ENCODE results near the gene KRT73. TPM values are rescaled to one million over a fixed set of nuclear protein-coding genes. Genes with fewer than 3 reads are reported as not detected.

Gene KRT73
- polyA plus RNA-seq, 1 experiment: not detected

- no peak overlapping the region for H3K4me3 ChIP-seq (ENCODE audit: low read depth, low read length)
- CTCF ChIA-PET: no interaction called here
- POLR2A ChIA-PET: no interaction called here
- TF ChIP-seq, protein P1, sequence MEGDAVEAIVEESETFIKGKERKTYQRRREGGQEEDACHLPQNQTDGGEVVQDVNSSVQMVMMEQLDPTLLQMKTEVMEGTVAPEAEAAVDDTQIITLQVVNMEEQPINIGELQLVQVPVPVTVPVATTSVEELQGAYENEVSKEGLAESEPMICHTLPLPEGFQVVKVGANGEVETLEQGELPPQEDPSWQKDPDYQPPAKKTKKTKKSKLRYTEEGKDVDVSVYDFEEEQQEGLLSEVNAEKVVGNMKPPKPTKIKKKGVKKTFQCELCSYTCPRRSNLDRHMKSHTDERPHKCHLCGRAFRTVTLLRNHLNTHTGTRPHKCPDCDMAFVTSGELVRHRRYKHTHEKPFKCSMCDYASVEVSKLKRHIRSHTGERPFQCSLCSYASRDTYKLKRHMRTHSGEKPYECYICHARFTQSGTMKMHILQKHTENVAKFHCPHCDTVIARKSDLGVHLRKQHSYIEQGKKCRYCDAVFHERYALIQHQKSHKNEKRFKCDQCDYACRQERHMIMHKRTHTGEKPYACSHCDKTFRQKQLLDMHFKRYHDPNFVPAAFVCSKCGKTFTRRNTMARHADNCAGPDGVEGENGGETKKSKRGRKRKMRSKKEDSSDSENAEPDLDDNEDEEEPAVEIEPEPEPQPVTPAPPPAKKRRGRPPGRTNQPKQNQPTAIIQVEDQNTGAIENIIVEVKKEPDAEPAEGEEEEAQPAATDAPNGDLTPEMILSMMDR (IDR thresholded peaks at IDR 0.05; ENCODE audit: low read depth, low read length): no peak
- no peak for DNase-seq (ENCODE audit: low read depth, low spot score)
- no peaks in the 10 kb centered on the region for H3K9me3 ChIP-seq (ENCODE audit: control insufficient read depth, insufficient read depth, low read length)
- peaks cover 13% of the 10 kb centered on the region for H3K27me3 ChIP-seq (ENCODE audit: control insufficient read depth, insufficient read depth, low read length)
- no peak overlapping the region for H3K27ac ChIP-seq (ENCODE audit: low read depth, low read length)
Observed at GRCh38 chr12:52618866-52619265, 507 bp upstream of the KRT73 start.

GRCh38 chr12:52617403-52617785 lies 965 bp downstream of the KRT73 start:
- TF ChIP-seq, protein P1 (IDR thresholded peaks at IDR 0.05; ENCODE audit: low read depth, low read length): no peak
- H3K27me3 ChIP-seq (ENCODE audit: control insufficient read depth, insufficient read depth, low read length): peaks cover 21% of the 10 kb centered on the region
- CTCF ChIA-PET: no interaction called here

DNA sequence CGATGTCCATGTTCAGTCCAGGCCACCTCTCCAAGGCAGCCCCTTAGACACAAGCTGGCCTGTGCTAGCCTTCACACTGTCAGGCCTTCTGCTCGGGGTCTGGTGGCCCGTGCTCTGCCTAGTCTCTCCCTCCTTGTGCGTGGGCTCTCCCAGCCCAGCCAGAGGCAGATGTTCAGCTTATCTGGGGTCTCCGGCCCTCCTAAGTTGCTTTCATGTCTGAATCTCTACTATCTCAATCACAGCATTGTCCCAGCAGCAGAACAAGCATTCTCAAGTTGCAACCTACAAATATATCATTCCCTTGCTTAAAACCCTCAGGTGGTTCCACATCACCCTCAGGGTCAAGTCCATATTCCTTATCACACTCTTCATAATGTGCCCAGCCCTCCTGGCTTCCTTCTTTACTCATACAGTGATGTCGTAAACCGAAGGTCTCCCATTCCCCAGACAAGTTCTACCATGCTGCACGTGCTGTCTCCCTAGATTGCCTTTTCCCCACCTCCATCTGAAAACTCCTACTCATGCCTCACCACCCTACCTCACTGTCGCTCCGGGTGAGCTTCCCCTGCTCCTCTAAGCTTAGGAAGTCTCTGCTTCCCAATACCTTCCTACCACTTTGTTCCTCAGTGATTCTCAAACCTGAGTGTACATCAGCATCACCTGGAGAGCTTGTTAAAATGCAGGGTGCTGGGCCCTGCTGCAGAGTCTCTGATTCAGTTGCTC lies 1.5 kb downstream of the KRT73 start:
- Histone ChIP-seq H3K4me3 (ENCODE audit: low read depth, low read length) (no peak overlapping the region), H3K27me3 (ENCODE audit: control insufficient read depth, insufficient read depth, low read length) (peaks cover 22% of the 10 kb centered on the region), H3K9me3 (ENCODE audit: control insufficient read depth, insufficient read depth, low read length) (no peaks in the 10 kb centered on the region), H3K27ac (ENCODE audit: low read depth, low read length) (no peak overlapping the region)
- TF ChIP-seq, protein P1 (IDR thresholded peaks at IDR 0.05; ENCODE audit: low read depth, low read length): no peak
- ChIA-PET POLR2A (no interaction called here), CTCF (no interaction called here)
- no peak for DNase-seq (ENCODE audit: low read depth, low spot score)

More at GRCh38 chr12:52617403-52617785, 965 bp downstream of the KRT73 start:
- no peak overlapping the region for H3K27ac ChIP-seq (ENCODE audit: low read depth, low read length)
- H3K9me3 ChIP-seq (ENCODE audit: control insufficient read depth, insufficient read depth, low read length): no peaks in the 10 kb centered on the region
- DNase-seq (ENCODE audit: low read depth, low spot score): no peak
- H3K4me3 ChIP-seq (ENCODE audit: low read depth, low read length): no peak overlapping the region
- POLR2A ChIA-PET: no interaction called here

DNA sequence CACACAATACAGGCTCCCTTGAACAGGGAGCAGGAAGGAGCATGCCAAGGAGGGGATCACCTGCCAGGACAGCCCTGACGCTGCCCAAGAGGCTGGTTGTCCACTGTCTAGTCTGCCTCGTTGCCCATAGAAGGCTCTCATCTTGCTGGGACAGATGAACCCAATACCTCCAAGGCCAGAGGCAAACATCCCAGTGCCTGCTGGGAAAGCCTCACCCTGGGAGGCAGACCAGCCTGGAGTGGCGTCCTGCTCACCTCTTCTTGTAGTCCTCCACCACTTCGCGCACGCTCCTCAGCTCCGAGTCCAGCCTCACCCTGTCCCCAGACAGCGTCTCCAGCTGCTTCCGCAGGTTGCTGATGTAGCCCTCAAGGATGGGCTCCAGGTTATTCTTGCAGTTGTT lies 2.4 kb downstream of the KRT73 start:
- H3K27me3 ChIP-seq (ENCODE audit: control insufficient read depth, insufficient read depth, low read length): peaks cover 23% of the 10 kb centered on the region
- POLR2A ChIA-PET: no interaction called here

GRCh38 chr12:52615208-52615868 lies 3.0 kb downstream of the KRT73 start:
- ChIA-PET POLR2A (no interaction called here), CTCF (no interaction called here)
- DNase-seq (ENCODE audit: low read depth, low spot score): no peak
- peaks cover 26% of the 10 kb centered on the region for H3K27me3 ChIP-seq (ENCODE audit: control insufficient read depth, insufficient read depth, low read length)
- H3K9me3 ChIP-seq (ENCODE audit: control insufficient read depth, insufficient read depth, low read length): no peaks in the 10 kb centered on the region
- TF ChIP-seq, protein P1 (IDR thresholded peaks at IDR 0.05; ENCODE audit: low read depth, low read length): no peak
- H3K27ac ChIP-seq (ENCODE audit: low read depth, low read length): no peak overlapping the region
- H3K4me3 ChIP-seq (ENCODE audit: low read depth, low read length): no peak overlapping the region

More for the DNA sequence above, 2.4 kb downstream of the KRT73 start:
- TF ChIP-seq, protein P1 (IDR thresholded peaks at IDR 0.05; ENCODE audit: low read depth, low read length): no peak
- Histone ChIP-seq H3K4me3 (ENCODE audit: low read depth, low read length) (no peak overlapping the region), H3K27ac (ENCODE audit: low read depth, low read length) (no peak overlapping the region), H3K9me3 (ENCODE audit: control insufficient read depth, insufficient read depth, low read length) (no peaks in the 10 kb centered on the region)
- DNase-seq (ENCODE audit: low read depth, low spot score): no peak
- CTCF ChIA-PET: no interaction called here
